T-helper 2 cell treated with Interferon-gamma antibody and Interleukin-4, amounts not matched to agents 100 ng/mL and 5 ng/mL, for 36 hours (primary cell): ENCODE measurements around the gene TRIM41. TPM values are rescaled to one million over a fixed set of nuclear protein-coding genes. Genes with fewer than 3 reads are reported as not detected.

Experiments used
- intact Hi-C: fragments of 100-400 bp; cut with micrococcal nuclease; formaldehyde crosslinking; loops from one replicate; pipeline ENCODE4 v1.15.1; 2023
- total RNA-seq: library from RNA; stranded (reverse); gene quantifications from 2 replicates; pipeline ENCODE4 v1.2.3, GENCODE V29; 2022

TRIM41 gene
- total RNA-seq, 1 donor from 2014 or later, result 38.5 TPM

DNA sequence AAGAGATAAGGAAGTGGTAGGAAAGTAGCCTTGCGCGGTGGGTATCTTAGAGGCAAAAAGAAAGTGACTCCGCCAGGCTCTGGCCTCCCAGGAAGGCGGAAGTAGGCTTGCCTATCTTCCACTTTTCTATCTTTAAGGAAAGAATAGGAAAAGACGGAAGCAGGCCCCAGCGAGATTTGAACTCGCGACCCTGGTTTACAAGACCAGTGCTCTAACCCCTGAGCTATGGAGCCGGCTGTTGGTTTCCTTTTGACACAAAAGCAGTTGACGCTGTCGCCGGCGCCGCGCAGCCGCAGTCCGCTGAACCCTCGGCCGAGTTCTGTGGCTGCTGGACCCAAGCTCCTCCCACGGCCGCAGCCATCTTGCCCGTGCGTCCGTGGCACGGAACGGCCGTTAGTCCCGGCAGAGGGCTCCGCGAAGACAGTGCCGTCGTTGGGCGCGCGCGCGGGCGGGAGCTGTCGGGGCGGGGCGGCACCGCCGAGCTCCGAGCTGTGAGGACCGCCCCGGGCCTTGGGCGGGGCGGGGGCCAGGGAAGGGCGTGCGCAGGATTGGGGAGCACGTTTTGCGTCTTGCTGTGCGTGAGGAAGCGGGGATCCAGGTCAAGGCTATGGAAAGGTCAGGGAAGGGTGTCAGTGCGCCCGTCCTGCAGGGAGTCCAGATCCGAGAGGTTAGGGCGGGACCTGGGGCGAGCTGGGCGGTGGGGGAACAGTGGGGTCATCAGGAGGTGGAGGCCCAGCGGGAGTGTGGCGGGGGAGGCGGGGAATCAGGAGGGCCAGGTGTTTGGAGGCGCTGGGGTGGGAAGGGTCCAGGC lies 31.4 kb upstream of the TRIM41 start:
- intact Hi-C loops, result loop anchor here (1.0 to 2.0 kb wide), 6 partner anchors 16 to 70 kb away; partner anchors contain the start of gene TRIM52

DNA sequence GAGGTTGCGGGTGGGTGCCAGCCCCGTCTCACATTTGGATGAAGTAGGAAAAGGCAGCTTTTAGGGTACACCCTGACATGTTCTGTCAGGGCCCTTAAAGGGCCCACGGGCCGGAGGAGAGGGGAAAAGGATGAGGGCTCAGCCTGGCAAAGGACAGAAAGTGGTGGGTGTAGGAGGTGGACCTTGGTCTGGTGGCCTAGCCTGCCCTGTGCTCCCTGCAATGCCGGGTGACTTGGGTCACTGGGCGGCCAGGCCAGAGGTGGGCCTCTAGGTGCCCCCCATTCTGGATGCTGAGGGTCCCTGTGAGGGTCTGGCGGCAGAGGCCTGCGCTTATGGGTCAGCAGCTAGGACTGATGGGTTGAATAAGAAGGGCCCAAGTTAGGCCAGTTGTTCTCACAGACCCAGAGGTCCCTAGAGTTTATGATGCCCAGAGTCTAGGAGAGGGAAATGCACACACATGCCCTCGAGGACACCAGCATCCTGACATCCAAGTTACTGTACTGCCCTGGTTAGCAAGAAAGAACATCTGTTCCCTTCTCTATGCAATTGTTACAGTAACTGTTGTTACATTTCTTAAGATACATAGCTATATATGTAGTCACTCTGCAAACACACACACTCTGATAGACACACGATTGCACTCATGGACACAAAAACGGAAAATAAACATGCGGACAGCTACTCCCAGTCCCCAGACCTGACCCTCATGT lies 30.6 kb upstream of the TRIM41 start:
- intact Hi-C loops, result no loop called here

GRCh38 chr5:181193656-181194055 lies 29.4 kb upstream of the TRIM41 start:
- intact Hi-C loops, result no loop called here

DNA sequence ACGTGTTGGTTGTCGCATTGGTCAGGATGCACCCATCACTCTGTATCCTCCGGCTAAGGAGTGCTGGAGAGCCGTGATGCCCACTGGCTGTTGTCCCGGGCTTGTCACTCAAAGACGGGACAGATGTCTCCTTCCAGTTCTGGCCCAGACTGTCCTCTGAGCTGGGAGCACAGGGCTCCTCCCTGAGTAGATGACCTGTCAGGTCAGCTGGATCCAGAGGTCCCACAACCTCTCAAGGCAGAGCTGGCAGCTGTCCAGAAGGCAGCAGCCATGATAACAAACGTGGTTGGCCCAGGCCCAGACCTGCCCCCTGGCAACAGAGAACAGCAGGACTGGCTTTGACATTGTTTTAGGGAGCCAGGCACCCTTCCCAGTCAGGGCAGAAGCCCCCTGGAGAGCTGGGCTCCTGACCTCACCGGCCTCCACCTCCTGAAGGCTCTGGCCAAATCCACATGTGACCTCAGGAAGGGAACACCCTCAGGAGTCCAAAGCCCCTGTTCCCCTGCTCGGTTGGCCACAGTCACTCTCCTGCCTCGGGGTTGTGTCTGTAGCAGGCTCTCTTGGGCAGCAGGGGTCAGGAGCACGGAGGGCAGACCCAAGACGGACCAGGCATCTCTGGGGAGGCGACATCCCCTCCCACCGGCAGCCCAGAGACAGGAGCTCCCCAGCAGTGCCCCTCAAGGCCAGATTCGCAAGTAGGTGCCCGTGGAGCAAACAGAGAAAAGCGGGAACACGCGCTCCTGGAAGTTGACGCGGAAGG lies 28.4 kb upstream of the TRIM41 start:
- intact Hi-C loops, result no loop called here

GRCh38 chr5:181195249-181195761 lies 27.8 kb upstream of the TRIM41 start:
- intact Hi-C loops, result no loop called here

- intact Hi-C loops, result no loop called here
Observed at GRCh38 chr5:181197326-181197951, 25.6 kb upstream of the TRIM41 start.

- intact Hi-C loops, result no loop called here
Observed at GRCh38 chr5:181198106-181198685, 24.9 kb upstream of the TRIM41 start.

- intact Hi-C loops, result no loop called here
Observed at GRCh38 chr5:181198905-181199519, 24.1 kb upstream of the TRIM41 start.

GRCh38 chr5:181199881-181200638 lies 23.0 kb upstream of the TRIM41 start:
- intact Hi-C loops, result no loop called here

DNA sequence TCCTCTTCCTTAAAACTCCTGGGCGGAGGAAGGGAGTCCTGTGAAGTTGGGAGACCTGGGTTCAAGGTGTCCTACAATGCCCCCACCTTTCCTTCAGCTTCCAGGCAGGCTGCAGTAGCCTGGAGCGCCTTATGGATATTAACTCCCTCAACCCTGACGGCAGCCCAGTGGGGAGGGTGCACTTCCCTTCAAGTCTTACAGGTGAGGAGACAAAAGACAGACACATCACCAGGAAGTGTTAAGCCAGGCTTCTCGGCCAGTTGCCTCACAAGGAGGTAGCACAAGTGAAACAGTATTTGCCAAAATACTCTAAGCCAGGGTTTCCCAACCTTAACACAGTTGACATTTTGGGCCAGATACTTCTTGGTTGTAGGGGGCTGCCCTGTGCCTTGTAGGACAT lies 22.3 kb upstream of the TRIM41 start:
- intact Hi-C loops, result no loop called here

- intact Hi-C loops, result no loop called here
Observed at GRCh38 chr5:181203093-181203711, 19.9 kb upstream of the TRIM41 start.

GRCh38 chr5:181203777-181204112 lies 19.3 kb upstream of the TRIM41 start:
- intact Hi-C loops, result no loop called here

DNA sequence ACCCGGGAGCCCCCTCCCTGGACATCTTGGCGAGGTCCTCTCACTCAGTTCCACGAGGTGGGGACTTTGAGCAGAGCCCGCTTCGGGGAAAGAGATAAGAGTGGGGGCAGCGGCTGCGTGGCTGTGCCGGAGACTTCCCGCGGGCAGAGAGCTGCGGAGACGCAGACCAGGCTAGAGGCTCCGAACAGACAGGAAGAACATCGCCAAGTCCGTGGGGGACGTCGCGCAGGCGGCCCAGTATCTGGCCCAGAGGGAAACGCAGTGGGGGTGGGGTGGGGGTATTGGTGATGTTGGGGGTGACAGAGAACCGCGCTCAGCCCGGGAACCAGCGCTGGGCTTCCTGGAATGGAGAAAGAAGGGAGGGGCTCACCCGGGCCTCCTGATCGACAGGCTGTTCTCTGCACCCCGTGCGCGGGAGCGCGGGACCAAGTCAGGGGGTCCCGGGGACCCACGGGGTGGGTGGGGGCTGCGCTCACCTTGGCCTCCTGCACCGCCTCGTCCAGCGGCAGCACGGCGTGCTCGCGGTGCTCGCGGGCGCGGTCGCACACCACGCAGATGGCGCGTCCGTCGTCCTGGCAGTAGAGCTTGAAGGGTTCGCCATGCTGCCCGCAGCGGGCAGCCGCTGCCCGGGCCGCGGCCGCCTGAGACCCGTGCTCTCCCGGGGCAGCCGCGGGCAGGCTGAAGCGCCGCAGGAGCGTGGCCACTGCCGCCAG lies 18.8 kb upstream of the TRIM41 start:
- intact Hi-C loops, result no loop called here

GRCh38 chr5:181204826-181205760 lies 18.0 kb upstream of the TRIM41 start, which contains the start of gene TRIM7:
TRIM7 (minus strand) TSS chr5:181205196; CDS start chr5:181205110, 86 bp downstream.
- intact Hi-C loops, result loop anchor here (5.0 kb wide), 1 partner anchor 57 kb away; the partner anchor contains the start of gene TRIM52

- intact Hi-C loops, result loop anchor here (1.0 to 5.0 kb wide), 3 partner anchors 17 to 56 kb away; partner anchors contain the start of genes TRIM41 and TRIM52
Observed at GRCh38 chr5:181205761-181206649, 17.1 kb upstream of the TRIM41 start.
